Esophagus muscularis mucosa (tissue), 4 donors: ENCODE measurements around the gene UMODL1. TPM values are rescaled to one million over a fixed set of nuclear protein-coding genes. Genes with fewer than 3 reads are reported as not detected.

ENCODE experiments used
- DNase-seq: peaks from one replicate; pipeline ENCODE4 v3.0.0-alpha.2; 2017; ENCODE audit errors: extremely low spot score
- H3K27ac ChIP-seq, 4 donors: fragments of 200-600 bp; sonication (generic); replicated peaks in 1 of 4; 1 replicate in 3 of 4; 2 replicates in 1 of 4; pipeline ENCODE4 v1.5.1; 2016 to 2019; ENCODE audit warnings: mild to moderate bottlenecking in 1 of 4
- H3K27me3 ChIP-seq, 4 donors: fragments of 200-600 bp; sonication (generic); one replicate each; pipeline versions ENCODE4 v1.5.1 to v1.6.0; 2016 to 2019
- H3K36me3 ChIP-seq, 4 donors: fragments of 200-600 bp; sonication (generic); one replicate each; pipeline ENCODE4 v1.5.1; 2016 to 2019
- H3K4me1 ChIP-seq, 4 donors: fragments of 200-600 bp; sonication (generic); one replicate each; pipeline ENCODE4 v1.5.1; 2016 to 2019
- H3K4me3 ChIP-seq, 4 donors: fragments of 200-600 bp; sonication (generic); 1 replicate in 2 of 4; 2 replicates in 2 of 4; pipeline ENCODE4 v1.5.1; 2016 to 2019; ENCODE audit warnings: mild to moderate bottlenecking in 4 of 4, moderate library complexity in 1 of 4
- H3K9me3 ChIP-seq, 4 donors: fragments of 200-600 bp; sonication (generic); 1 replicate in 3 of 4; 2 replicates in 1 of 4; pipeline ENCODE4 v1.5.1; 2016 to 2019
- CTCF ChIP-seq, 3 experiments: fragments of 200-600 bp in 2 of 3; fragments of 450-650 bp in 1 of 3; sonication (generic) in 2 of 3; IDR thresholded peaks; one replicate each; pipeline ENCODE4 v1.5.1; 2017 to 2019; ENCODE audit warnings: antibody characterized with exemption in 3 of 3, mild to moderate bottlenecking in 2 of 3, moderate library complexity in 1 of 3
- EP300 ChIP-seq: sonication (generic); formaldehyde crosslinking; IDR thresholded peaks from one replicate; pipeline ENCODE4 v1.6.1; 2017; ENCODE audit warnings: antibody characterized with exemption
- POLR2A ChIP-seq: fragments of 450-650 bp; IDR thresholded peaks from one replicate; pipeline ENCODE4 v1.6.1; 2017; ENCODE audit warnings: antibody characterized with exemption, moderate library complexity, mild to moderate bottlenecking, low read depth
- POLR2AphosphoS5 ChIP-seq, 2 donors: sonication (generic); formaldehyde crosslinking; IDR thresholded peaks; one replicate each; pipeline ENCODE4 v1.6.1; 2017; ENCODE audit warnings: antibody characterized with exemption in 2 of 2
- WGBS: methylation state at CpG from one replicate; pipeline ENCODE4 v1.1.5; 2018; 5-methylcytosine and 5-hydroxymethylcytosine counted together
- intact Hi-C: fragments of 100-400 bp; cut with DNase I; formaldehyde crosslinking; loops from one replicate; pipeline ENCODE4 v1.15.1; 2023
- total RNA-seq, 4 donors: library from RNA; depleted of rRNA; stranded (reverse); fragments of >200 nt; gene quantifications; one replicate each; pipeline versions ENCODE4 v1.1.0 to v1.2.1, GENCODE V29; 2016

UMODL1 gene
- under 1 TPM in 1 of 4 donors, not detected in 3; 0.13 TPM for total RNA-seq

- no peak within 1 kb of the TSS for H3K4me3 ChIP-seq
- TF ChIP-seq POLR2AphosphoS5 (IDR thresholded peaks at IDR 0.05) (no peak), POLR2A (no peak), EP300 (no peak), CTCF (IDR thresholded peaks at IDR 0.05) (no peak)
- H3K9me3 ChIP-seq = no peaks in the 10 kb centered on the region
- H3K4me1 ChIP-seq = no peaks in the 10 kb centered on the region
- no peak for DNase-seq
- WGBS = 89% methylated on average over 9 of the region's 13 CpGs
- peaks cover 0 to 60% (median 0%) of the 10 kb centered on the region in 4 donors for H3K27me3 ChIP-seq
- H3K36me3 ChIP-seq = no peaks in the 10 kb centered on the region
- H3K27ac ChIP-seq = no peak within 1 kb of the TSS
- intact Hi-C loops = no loop called here
These were observed at the start of gene UMODL1 for GRCh38 chr21:42071146-42071737. TSS of gene UMODL1 (plus strand) at chr21:42071317. CDS start at chr21:42071317, 0 bp downstream.

GRCh38 chr21:42021371-42022090 is 49.6 kb upstream of the UMODL1 start:
- no peak for TF ChIP-seq CTCF (IDR thresholded peaks at IDR 0.05)
- Histone ChIP-seq H3K27ac (no peak overlapping the region), H3K4me1 (peaks cover 0 to 4% (median 0%) of the 10 kb centered on the region in 4 donors), H3K4me3 (no peak overlapping the region), H3K27me3 (peaks cover 0 to 37% (median 0%) of the 10 kb centered on the region in 4 donors), H3K9me3 (no peaks in the 10 kb centered on the region), H3K36me3 (no peaks in the 10 kb centered on the region)
- DNase-seq = no peak
- intact Hi-C loops = no loop called here
- WGBS = 77% methylated on average over 15 of the region's 20 CpGs

GRCh38 chr21:42022091-42022430 is 49.1 kb upstream of the UMODL1 start:
- Histone ChIP-seq H3K4me1 (peaks cover 0 to 4% (median 0%) of the 10 kb centered on the region in 4 donors), H3K36me3 (no peaks in the 10 kb centered on the region), H3K9me3 (no peaks in the 10 kb centered on the region), H3K27ac (no peak overlapping the region), H3K4me3 (no peak overlapping the region), H3K27me3 (peaks cover 0 to 37% (median 0%) of the 10 kb centered on the region in 4 donors)
- no peak for DNase-seq
- 70% methylated on average over 9 of the region's 12 CpGs for WGBS
- intact Hi-C loops = no loop called here
- TF ChIP-seq CTCF (IDR thresholded peaks at IDR 0.05) (no peak), EP300 (no peak), POLR2A (no peak), POLR2AphosphoS5 (IDR thresholded peaks at IDR 0.05) (no peak)

GRCh38 chr21:42022906-42023305 is 48.2 kb upstream of the UMODL1 start:
- DNase-seq = no peak
- intact Hi-C loops = no loop called here
- H3K4me3 ChIP-seq = no peak overlapping the region
- H3K4me1 ChIP-seq = peaks cover 0 to 4% (median 0%) of the 10 kb centered on the region in 4 donors
- H3K27me3 ChIP-seq = peaks cover 0 to 37% (median 0%) of the 10 kb centered on the region in 4 donors
- H3K9me3 ChIP-seq = no peaks in the 10 kb centered on the region
- 95% methylated on average over 11 of the region's 11 CpGs for WGBS
- H3K27ac ChIP-seq = no peak overlapping the region
- no peak for TF ChIP-seq POLR2AphosphoS5 (IDR thresholded peaks at IDR 0.05)
- TF ChIP-seq POLR2A = no peak
- H3K36me3 ChIP-seq = no peaks in the 10 kb centered on the region

GRCh38 chr21:42025376-42026081 is 45.6 kb upstream of the UMODL1 start:
- Histone ChIP-seq H3K36me3 (no peaks in the 10 kb centered on the region), H3K27me3 (peaks cover 0 to 19% (median 0%) of the 10 kb centered on the region in 4 donors), H3K27ac (no peak overlapping the region), H3K4me3 (no peak overlapping the region), H3K9me3 (no peaks in the 10 kb centered on the region), H3K4me1 (peaks cover 0 to 4% (median 0%) of the 10 kb centered on the region in 4 donors)
- no peak for TF ChIP-seq POLR2A
- TF ChIP-seq POLR2AphosphoS5 (IDR thresholded peaks at IDR 0.05) = no peak
- TF ChIP-seq CTCF (IDR thresholded peaks at IDR 0.05) = no peak
- TF ChIP-seq EP300 = no peak
- intact Hi-C loops = no loop called here
- 59% methylated on average over 12 of the region's 12 CpGs for WGBS
- no peak for DNase-seq
